NOMO-1 (cell line): Measurements from ENCODE around the gene SLC22A12.

ENCODE experiments used
- DNase-seq, 2 experiments: peaks; one replicate each; lab custom pipeline; 2025; ENCODE audit not compliant: unreplicated experiment in 2 of 2; lab: John Stamatoyannopoulos, UW

The SLC22A12 gene

DNA sequence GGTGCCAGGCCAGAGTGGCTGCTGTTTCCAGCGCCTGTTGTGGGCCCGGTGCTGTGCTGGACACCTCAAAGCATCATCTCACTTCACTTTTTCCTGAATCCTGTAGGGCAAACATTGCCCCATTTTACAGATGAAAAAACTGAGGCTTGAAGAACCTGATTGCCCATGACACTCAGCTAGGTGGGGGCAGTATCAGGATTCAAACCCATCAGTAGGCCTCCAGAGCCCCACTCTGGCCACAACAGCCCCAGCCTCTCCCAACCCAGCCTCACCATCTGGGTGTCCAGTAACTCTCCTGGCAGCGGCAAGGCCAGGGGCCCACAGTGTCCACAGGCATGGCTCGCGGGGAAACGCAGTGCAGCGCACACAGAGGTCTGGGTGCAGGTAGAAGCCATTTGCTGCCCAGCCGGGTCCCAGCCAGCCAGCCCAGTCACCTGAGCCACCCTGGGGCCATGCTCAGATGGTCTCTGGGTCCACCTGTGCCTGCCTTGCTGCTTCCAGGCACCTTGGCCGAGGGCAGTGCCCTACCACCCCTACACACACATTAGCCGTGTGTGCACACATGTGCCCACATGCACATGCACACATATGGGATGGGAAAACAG lies 11.5 kb downstream of the SLC22A12 start:
- no peak for DNase-seq

DNA sequence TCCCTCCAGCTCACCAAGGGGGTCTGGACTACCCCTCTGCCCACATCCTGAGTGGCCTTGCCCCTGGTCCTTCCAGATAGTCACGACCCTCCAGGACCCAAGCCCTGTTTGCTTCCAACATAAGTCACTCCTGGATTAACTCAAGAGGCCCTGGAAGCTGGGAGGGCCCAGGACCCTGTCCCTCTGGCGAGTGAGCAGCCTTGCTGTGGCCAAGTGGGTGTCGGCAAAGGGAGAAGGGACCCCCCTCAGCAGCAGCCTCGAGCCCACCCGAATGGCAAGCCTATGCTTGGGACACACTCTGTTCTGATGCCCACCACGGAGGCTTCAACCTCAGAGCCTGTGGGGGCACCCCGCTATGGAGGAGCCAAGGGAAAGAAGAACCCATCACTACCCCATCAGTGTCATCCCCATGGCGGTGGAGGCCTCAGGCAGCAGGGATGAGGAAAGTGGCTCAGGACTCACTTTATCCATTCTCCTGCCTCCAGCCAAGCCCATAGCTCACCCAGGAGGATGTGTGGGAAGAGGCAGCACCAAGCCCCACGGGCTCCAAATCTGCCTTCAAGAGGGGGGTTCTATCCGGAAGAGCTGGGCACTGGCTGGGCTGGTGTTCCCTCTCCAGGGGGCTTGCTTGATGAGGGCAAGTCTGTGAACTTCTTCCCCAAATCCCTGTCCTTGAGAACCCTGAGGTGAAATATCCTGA lies 12.5 kb downstream of the SLC22A12 start:
- DNase-seq = no peak

DNA sequence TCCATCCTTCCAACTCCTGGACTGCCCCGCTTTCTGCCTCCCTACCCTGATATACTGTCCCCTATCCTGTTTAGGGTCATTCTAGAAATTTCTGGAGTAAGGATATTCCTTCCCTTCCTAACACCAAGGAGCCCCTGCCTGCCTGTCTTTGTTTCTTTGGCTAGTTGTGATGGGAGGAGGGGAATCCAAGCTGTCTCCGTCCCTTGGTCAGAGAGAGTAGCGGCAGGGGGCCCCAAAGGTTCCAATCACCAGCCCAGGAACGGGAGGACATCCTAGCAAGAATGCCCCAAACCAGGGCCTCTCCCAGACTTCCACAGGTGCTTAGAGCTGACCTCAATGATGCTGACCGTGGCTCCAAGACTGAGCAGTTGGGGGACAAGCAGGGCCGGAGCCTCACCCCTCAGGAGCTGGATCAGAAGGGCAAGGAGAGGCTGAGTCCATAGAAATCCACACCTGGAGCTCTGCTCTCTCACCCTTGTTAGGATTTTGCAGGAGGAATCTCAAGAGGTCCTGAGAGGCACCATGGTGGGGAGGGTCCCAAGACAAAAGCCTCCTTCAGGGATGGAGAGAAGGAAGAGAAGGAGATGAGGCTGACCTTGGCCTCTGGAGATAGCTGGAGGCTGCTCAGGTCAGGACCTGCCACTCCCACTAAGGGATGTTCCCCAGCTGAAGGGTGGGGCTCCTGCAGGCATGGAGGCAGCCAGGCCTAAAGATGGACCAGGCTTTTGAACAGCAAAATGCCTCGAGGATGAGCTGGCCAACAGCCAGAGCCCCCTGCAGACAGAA lies 13.6 kb downstream of the SLC22A12 start:
- no peak for DNase-seq

DNA sequence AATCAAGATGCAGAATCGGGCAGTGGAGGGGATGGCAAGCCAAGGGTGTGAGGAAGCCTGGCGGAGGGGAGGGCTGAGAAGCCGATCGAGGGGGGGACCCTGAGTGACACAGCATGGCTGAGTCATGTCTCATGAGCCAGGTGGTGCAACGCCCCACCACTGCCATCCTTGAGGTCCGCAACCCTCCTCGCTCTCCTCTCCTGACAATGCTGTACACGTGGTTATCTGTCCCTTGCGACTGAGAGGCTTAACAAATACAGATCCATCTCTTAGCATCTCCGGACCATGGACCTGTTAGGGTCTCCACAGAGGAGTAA lies 14.2 kb downstream of the SLC22A12 start:
- DNase-seq = no peak

DNA sequence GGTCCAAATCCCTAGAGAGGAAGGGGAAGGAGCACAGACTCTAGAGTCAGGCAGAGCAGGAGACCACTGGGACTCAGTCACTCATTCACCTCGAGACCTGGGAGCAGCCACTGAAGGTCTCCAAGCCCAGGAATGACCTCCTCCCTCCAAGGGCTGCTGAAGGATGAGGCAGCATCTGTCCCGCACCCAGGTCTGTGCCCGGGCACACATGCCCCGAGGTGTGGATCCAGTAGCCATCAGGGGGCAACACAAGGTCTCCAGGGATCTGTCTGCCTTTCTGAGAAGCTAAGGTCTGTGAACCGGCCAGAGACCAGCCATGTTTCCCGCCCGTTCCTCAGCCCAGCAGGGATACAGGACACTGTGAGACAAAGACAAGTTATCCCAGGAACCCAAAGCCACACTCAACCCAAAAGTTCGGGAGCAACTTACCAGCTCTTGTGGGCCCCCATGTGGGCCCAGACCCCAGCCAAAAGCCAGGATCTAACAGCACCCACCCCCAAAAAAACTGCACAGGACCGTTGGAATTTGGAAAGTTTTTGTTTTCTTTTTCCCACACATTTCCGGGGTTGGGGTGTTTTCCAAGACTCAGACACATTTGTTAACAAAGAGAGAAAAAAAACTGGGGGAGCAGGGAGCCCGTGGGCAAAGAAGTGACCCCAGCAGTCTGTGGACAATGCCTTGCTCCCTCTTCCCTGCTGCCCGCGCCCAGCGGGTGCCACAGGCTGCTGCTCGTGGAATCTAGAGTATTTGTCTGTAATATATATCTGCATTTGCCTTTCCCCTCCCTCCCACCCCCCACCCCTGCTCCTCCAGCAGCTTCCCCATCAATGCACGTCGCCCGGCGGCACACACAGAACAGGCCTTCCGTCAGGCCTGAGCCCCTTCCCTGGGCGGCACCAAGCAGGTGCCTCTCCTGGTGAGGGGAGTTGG lies 14.9 kb downstream of the SLC22A12 start:
- no peak for DNase-seq

DNA sequence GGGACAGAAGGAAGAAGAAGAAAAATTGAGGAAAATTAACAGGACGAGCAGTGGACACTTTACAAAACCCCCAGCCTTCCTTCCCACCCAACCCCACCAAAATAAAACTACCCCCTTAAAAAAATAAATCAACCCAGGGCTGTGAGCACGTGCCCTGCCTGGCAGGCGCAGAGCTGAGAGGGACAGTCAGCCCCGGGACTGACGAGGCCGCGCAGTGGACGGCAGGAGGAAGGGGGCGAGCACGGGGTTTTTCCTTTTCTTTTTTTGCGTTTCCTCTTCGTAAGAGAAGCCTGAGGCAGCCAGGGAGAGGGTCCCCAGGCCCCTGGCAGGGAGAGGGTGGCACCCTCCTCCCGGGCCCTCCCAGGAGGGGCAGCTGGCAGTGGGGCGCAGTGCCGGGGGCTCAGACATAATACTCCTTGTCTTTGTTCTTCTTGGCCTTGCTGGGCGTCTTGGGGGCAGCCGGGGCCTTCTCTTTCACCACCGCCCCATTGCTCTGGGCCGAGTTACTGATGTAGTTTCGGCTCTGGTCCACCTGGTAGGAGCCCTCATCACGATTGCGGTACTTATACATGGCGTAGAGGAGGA lies 15.9 kb downstream of the SLC22A12 start:
- DNase-seq = no peak

DNA sequence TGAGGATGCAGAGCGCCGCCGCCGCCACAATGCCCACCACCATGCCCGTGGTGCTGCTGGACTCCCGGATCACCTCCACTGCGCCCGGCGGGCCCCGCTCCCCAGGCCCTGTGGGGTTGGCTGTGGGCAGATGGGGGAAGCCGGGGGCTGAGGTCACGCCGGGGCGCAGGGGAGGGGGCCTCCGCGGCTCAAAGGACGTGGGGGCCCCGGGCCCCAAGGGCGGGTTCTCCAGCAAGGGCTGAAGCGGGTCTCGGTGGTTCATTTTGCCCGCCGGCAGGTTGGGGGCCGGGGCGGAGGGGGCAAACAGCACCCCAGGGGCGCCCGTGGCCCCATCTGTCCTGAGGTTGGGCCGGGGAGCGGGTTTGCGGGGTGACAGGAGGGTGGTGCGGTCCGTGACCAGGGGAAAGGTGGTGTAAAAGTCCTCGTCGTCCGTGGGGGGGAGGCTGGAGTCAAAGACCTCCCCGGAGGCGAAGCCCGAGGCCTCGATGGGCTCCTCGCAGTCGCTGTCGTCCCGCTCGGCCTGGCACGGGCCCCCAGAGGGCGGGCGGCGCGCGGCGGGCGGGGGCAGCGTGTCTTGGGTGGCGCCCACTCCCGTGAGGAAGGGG lies 16.5 kb downstream of the SLC22A12 start:
- no peak for DNase-seq

DNA sequence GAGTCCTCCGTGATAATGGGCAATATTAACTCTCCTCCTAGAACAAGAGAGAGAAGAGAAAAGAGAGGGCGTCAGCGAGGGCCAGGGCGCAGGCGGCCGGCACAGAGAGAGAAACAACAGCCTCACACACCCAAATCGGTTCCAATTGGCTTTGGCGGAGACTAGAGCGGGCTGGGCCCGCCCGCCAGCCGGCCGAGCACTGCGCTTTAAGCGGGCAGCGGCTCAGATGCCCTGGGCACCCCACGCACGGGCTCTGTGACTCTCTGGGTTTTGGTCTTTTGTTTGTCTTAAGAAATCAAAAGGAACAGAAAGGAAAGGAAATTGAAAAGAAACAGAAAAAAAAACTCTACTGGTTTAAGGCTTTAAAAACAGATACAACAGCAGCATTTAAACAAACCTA lies 17.0 kb downstream of the SLC22A12 start:
- DNase-seq = no peak

DNA sequence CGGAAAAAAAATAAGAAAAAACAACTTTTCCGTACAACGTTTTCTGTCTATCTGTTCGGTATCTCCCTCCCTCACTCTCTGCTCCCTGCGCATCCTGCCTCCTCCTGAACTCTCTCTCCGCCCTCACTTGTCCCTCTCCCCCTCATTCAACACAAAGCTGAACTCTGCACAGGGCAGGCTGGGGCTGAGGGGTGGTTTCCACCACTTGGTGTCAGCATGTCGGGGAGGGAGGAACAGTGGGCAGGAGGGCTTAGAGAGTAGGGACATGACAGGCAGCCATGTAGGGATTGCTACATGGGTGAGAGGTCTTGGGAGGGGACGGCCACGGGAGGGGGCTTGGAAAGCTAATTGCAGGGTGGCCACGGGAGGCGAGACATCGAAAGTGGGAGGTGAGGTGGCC lies 17.6 kb downstream of the SLC22A12 start:
- no peak for DNase-seq

DNA sequence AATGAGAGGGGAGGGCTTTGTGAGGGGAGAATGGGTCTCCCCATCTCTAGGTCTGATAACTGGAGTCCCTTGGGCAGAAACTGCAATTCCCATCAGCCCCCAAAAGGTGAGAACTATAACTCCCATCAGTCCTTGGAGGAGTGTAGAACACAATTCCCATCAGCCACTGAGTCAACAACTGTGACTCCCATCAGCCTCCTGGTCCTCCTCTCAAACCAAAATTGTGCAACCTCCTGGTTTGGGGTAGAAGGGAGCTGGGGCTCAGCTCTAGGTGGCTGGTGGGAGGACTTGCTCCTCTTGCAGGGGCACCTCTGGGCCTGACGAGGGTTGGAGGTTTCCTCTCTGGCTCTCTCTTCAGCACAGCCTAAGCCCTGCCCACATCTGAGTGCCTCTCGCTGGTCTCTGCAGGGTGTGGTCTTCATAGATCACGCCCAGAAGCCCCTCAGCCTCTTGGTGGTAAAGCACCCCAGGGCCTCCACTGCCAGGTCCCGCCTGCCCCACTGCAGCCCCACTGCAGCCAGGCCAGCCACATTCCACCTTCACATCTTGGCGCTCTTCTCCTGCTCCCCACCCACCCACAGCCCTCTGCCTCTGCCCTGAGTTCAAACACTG lies 18.5 kb downstream of the SLC22A12 start:
- peak in 1 of 2 experiments; percentile 4 for DNase-seq

DNA sequence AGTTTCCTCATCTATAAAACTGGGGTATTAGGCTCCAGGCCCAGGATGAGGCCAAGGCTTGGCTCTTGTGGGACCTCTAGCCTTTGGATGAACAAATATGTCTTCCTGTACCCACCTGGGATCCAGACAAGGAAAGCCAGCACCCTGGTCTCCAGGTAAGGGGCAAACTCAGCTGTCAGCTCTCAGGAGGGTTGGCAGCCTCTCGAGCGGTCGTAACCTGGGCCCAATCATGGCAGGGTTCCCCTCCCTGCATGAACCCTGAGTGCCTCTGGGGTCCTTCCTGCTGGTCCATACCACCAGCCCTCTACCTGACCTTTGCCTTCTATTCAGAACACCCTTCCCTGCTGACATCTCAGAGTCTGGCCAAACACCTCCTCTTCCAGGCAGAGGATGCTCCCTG lies 19.6 kb downstream of the SLC22A12 start:
- DNase-seq = no peak

DNA sequence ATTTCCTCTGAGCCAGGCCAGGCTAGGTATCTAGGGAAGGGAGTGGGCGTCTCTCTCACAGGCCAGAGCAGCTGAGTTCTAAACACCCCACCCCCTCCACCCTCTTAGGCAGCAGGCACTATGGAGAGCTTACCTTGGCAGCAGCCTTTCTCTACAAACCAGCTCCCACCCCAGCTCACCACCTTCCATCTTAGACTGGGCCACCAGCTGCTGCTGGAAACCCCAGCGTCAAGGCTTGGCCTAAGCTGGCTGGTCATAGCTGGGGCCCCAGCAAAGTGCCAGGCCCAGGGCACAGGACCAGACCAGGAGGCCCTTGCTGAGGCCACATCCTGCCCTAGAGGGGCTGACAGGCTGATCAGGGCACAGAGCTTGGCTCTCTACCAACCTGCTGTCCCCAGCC lies 20.2 kb downstream of the SLC22A12 start:
- no peak for DNase-seq

DNA sequence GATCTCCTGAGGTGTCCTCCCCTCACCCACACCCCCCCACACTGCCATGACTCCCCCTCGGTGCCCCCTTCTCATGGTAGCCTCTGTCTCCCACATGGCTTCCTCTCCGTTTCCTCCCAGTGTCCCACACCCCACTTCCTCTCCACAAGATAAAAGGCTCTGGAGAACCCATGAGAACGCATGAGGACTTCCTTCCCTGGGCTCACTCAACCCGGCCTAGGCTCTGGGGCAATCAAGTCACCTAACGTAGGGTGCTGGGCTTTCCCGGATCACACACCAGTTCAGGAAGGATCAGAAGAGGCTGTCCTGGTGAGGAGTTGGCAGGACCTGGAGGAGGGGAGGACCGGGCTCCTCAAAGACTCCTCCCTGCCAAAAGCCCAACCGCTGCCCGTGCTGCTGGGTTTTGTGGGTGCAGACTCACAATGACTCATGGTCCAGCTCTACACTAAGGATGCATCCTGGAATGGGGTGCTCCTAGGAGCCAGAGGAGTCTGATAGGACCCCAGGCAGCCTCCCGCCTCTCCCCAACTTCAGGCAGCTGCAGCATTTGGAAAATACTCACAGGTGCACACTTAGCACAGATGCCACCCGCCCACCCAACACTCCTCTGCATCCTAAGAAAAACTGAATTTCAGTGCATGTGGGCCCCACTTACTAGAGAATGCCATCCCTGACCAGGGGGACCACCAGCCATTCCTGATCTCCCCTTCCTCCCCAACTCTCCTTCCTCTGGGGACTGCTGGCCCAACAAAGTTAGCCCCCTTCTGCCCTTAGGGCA lies 21.0 kb downstream of the SLC22A12 start:
- no peak for DNase-seq

DNA sequence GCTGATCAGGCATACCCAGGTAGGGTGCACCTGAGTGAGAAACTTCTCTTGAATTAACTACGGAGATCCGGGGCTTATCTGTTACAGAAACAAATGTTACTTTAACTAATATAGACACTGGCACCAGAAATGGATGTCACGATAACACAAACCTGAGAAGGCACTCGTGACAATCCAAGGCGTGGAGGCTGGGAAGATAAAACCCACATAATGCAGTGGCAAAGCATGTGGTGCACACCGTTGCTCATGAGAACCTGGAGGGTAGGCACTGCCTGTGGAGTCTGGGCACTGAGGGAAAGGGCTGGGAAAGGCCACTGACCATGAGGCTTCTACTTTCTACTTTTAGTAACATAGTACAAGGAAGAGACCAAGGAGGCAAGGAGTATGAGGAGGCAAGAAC lies 22.6 kb downstream of the SLC22A12 start:
- DNase-seq = no peak

DNA sequence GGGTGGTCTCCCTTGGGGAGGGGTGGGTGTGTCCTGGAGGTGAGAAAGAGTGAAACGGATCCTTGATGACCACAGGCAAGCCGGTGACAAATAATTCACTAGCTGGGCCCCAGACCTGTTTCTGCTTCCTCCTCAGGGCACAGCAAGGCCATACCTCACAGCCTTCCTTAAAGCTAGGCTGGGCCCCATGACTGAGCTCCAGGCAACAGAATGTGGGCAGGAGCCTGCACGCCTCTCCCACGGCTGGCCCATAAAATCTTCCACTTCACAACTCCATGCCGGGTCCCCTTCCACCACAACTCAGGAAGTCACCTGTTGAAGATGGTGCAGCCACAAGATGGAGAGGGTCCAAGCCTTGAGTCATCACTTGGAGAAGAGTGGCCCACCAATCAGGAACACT lies 23.9 kb downstream of the SLC22A12 start:
- DNase-seq = peak in 1 of 2 experiments; percentile 9

DNA sequence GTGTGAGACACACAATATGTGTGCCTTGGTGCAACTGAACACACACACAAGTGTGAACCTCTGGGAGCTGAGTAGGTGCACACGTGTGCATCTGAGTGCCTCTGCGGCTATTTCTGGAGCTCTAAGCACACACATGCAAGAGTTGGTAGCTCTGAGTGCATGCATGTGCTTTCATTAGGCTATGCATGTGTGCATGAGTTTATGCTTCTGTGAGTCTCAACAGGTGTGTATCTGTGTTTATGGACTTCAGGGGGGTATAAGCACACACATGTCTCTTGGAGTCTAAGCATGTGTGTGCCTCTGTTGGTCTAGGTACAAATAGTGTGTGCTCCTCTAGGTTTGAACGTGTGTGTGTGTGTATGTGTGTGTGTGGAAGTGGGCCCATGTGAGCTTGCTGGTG lies 25.8 kb downstream of the SLC22A12 start:
- DNase-seq = no peak

DNA sequence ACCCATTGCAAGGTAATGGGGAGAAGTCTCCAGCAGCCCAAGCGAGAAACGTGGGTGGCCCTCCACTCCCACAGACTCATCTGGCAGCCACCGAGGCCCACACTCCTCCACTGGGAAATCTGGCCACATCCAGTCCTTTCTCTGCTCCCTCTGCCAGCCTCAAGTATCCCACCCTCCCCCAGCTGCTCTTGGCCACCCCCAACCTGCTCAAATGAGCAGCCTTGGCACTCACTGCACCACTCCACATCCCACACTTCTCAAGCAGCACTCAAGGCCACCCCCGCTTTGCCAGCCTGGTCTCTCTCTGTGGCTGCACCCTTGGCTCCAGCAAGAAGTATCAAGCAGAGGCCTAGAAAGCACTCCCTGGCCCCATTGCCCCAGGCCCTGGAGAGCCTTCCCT lies 28.2 kb downstream of the SLC22A12 start:
- DNase-seq = no peak

DNA sequence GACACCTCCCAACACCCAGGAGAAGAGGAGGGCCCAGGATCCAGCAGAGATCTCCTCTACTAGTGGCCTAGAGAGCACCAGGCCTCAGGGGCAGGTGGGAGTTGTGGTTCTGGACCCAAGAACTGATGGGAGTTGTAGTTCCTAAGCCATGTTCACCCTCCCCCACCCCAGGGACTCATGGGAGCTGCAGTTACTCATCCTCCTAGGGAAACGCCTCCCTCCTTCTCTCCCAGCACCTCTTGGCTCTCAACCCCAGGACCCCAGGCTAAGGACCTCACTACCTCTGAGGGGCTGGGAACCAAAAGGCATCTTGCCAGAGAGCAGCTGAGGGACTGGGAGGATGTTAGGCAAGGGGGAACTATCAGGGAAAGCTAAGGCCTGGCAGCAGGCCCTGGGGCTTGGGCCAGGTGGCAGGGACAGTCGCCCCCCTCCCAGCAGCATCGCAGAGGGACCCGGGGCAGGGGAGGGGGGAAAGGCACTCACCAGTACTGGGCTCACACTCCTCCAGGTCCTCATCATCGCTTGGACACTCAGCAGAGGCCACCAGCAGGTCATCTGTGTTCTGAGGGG lies 28.9 kb downstream of the SLC22A12 start:
- DNase-seq = no peak
